Measurements from ENCODE around the gene ZNF791. TPM values are rescaled to one million over a fixed set of nuclear protein-coding genes. Genes with fewer than 3 reads are reported as not detected.

Gene ZNF791
- polyA plus RNA-seq, 3 donors = 5.2 to 8.2 (median 5.9) TPM

GRCh38 chr19:12639901-12640613, 29.3 kb downstream of the ZNF791 start:
- intact Hi-C loops (cut with micrococcal nuclease) = no loop called here
- Mint-ChIP-seq H3K27ac (peak overlapping the region in 6 of 7 donors; percentile 23 to 61 (median 50)), H3K4me3 (peak overlapping the region; percentile 65 to 89), H3K9me3 (peaks cover 0 to 7% (median 0%) of the 10 kb centered on the region in 7 donors), H3K36me3 (peaks cover 19 to 33% of the 10 kb centered on the region in 2 donors), H3K4me1 (peaks cover 9% of the 10 kb centered on the region), H3K27me3 (ENCODE audit: low read depth in 3 of 3) (peaks cover 0 to 2% (median 0%) of the 10 kb centered on the region in 3 donors)
- Histone ChIP-seq H3K36me3 (replicated peaks in 1 of 2; ENCODE audit: control insufficient read depth in 1 of 2, insufficient read depth in 2 of 2, low read length in 2 of 2) (peaks cover 13 to 18% of the 10 kb centered on the region in 2 donors), H3K4me1 (ENCODE audit: control insufficient read depth in 1 of 2, insufficient read depth in 2 of 2, low read length in 2 of 2) (peaks cover 8 to 12% of the 10 kb centered on the region in 2 donors), H3K4me2 (replicated peaks; ENCODE audit: extremely low read depth, low read length, poor library complexity, severe bottlenecking) (peak overlapping the region; percentile 74), H3K4me3 (replicated peaks in 1 of 3; ENCODE audit: low read depth in 2 of 3, low read length in 3 of 3) (peak overlapping the region in 1 of 3 experiments; percentile 49), H2AFZ (ENCODE audit: insufficient read depth, low read depth, low read length, poor library complexity, severe bottlenecking) (peak overlapping the region; percentile 76), H3K27ac (ENCODE audit: low read depth in 1 of 2, low read length in 2 of 2) (no peak overlapping the region), H3K79me2 (ENCODE audit: insufficient read depth, low read length) (no peaks in the 10 kb centered on the region), H3K27me3 (ENCODE audit: control insufficient read depth in 2 of 2, insufficient read depth in 2 of 2, low read length in 2 of 2) (no peaks in the 10 kb centered on the region), H3K9me3 (replicated peaks in 1 of 2; ENCODE audit: control insufficient read depth in 1 of 2, insufficient read depth in 1 of 2, low read length in 2 of 2) (no peaks in the 10 kb centered on the region), H3K9ac (ENCODE audit: insufficient read depth, low read length, poor library complexity, severe bottlenecking) (no peak overlapping the region), H4K20me1 (ENCODE audit: insufficient read depth, low read length) (no peaks in the 10 kb centered on the region)
- WGBS (ENCODE audit: insufficient coverage) = 5% methylated on average over 37 of the region's 39 CpGs
- TF ChIP-seq CTCF (IDR thresholded peaks at IDR 0.05) = peak; percentile 90
- peak; percentile 82 to 89 (median 83) for DNase-seq

- H2AFZ ChIP-seq (ENCODE audit: insufficient read depth, low read depth, low read length, poor library complexity, severe bottlenecking) = no peak overlapping the region
- no peak for DNase-seq
- no peak for TF ChIP-seq CTCF (IDR thresholded peaks at IDR 0.05)
- H3K27me3 Mint-ChIP-seq (ENCODE audit: low read depth in 3 of 3) = peaks cover 0 to 2% (median 0%) of the 10 kb centered on the region in 3 donors
- no peaks in the 10 kb centered on the region for H3K79me2 ChIP-seq (ENCODE audit: insufficient read depth, low read length)
- H3K9me3 Mint-ChIP-seq = peaks cover 0 to 6% (median 0%) of the 10 kb centered on the region in 7 donors
- no peaks in the 10 kb centered on the region for H3K9me3 ChIP-seq (replicated peaks in 1 of 2; ENCODE audit: control insufficient read depth in 1 of 2, insufficient read depth in 1 of 2, low read length in 2 of 2)
- H3K9ac ChIP-seq (ENCODE audit: insufficient read depth, low read length, poor library complexity, severe bottlenecking) = no peak overlapping the region
- peaks cover 8 to 15% of the 10 kb centered on the region in 2 donors for H3K4me1 ChIP-seq (ENCODE audit: control insufficient read depth in 1 of 2, insufficient read depth in 2 of 2, low read length in 2 of 2)
- no peaks in the 10 kb centered on the region for H3K27me3 ChIP-seq (ENCODE audit: control insufficient read depth in 2 of 2, insufficient read depth in 2 of 2, low read length in 2 of 2)
- no peak overlapping the region for H3K4me3 ChIP-seq (replicated peaks in 1 of 3; ENCODE audit: low read depth in 2 of 3, low read length in 3 of 3)
- no peak overlapping the region for H3K27ac ChIP-seq (ENCODE audit: low read depth in 1 of 2, low read length in 2 of 2)
- intact Hi-C loops (cut with micrococcal nuclease) = no loop called here
- peaks cover 21 to 31% of the 10 kb centered on the region in 2 donors for H3K36me3 ChIP-seq (replicated peaks in 1 of 2; ENCODE audit: control insufficient read depth in 1 of 2, insufficient read depth in 2 of 2, low read length in 2 of 2)
- H3K36me3 Mint-ChIP-seq = peaks cover 23 to 45% of the 10 kb centered on the region in 2 donors
- peaks cover 5% of the 10 kb centered on the region for H4K20me1 ChIP-seq (ENCODE audit: insufficient read depth, low read length)
- WGBS (ENCODE audit: insufficient coverage) = 90% methylated on average over 13 of the region's 13 CpGs
- H3K27ac Mint-ChIP-seq = no peak overlapping the region
- H3K4me2 ChIP-seq (replicated peaks; ENCODE audit: extremely low read depth, low read length, poor library complexity, severe bottlenecking) = no peak overlapping the region
- no peak overlapping the region for H3K4me3 Mint-ChIP-seq
- peaks cover 14% of the 10 kb centered on the region for H3K4me1 Mint-ChIP-seq
Measured at GRCh38 chr19:12641456-12641855, 30.7 kb downstream of the ZNF791 start.
